Posterior vena cava (tissue), 2 donors: ENCODE results near the gene ATXN7L3B. TPM values are rescaled to one million over a fixed set of nuclear protein-coding genes. Genes with fewer than 3 reads are reported as not detected.
A peak's percentile ranks its signal among the peaks of the same experiment; 100 is the strongest.
"Not testable (repeated sequence)": the region's sequence is repeated elsewhere in the genome, so short reads cannot be mapped to it uniquely, and the experiment has no call there.

Source experiments
- DNase-seq: peaks from one replicate; pipeline ENCODE4 v3.0.0-alpha.2; 2020; ENCODE audit warnings: low spot score
- intact Hi-C, 2 donors: fragments of 100-400 bp; cut with DNase I; formaldehyde crosslinking; loops; one replicate each; pipeline versions ENCODE4 v1.14.1 to v1.14.2; 2022 to 2023
- long read RNA-seq, 2 donors: library from polyadenylated mRNA; unstranded; transcript quantifications; one replicate each; pipeline ENCODE4 v2.0.0, GENCODE V29; 2020 to 2021
- total RNA-seq, 2 donors: library from RNA; stranded (reverse); fragmentation: NEBNext Ultra II Directional; extraction: Animal tissue kit (Norgen Biotek cat#: 25700); gene quantifications; one replicate each; pipeline ENCODE4 v1.2.1, GENCODE V29; 2021
- donor health status: DM: yes; HTN: yes; CAD: no.
- donor health status: DM: yes; HTN: yes; CAD: no.

Gene ATXN7L3B
- 10 to 100 TPM; 15.6 to 18.1 TPM for total RNA-seq
- long read RNA-seq, donor 1, full-length matches to known transcripts = 15 of 15 reads
- long read RNA-seq, donor 1, partial matches to known transcripts = 0 of 15 reads
- long read RNA-seq, donor 1, other reads (novel, unspliced or antisense) = 0 of 15 reads
- long read RNA-seq, donor 2, full-length matches to known transcripts = 18 of 18 reads
- long read RNA-seq, donor 2, partial matches to known transcripts = 0 of 18 reads
- long read RNA-seq, donor 2, other reads (novel, unspliced or antisense) = 0 of 18 reads

DNA sequence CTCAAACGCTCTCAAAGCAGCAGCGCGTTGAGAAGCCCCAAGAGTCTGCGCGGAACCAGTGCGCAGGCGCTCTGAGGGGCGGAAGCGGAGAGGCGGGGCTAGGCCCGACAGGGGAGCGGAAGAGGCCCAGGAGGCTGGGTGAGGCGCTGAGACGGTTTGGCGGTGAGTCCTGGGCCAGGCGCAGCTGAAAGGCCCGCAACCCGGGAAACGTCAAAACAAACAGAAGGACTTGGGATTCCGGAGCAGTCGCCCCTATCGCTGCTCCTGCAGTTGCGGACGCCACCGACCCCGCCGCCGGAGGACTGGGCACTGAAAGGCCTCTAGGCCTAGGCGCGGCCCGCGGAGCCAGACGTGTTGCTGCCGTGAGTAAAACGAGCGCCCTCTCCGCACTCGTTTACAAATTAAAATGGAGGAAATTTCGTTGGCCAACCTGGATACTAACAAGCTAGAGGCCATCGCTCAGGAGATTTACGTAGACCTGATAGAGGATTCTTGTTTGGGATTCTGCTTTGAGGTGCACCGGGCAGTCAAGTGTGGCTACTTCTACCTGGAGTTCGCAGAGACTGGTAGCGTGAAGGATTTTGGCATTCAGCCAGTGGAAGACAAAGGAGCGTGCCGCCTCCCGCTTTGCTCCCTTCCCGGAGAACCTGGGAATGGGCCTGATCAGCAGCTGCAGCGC is at the start of gene ATXN7L3B:
Gene ATXN7L3B (plus strand): TSS at position 129 of the 679 bp plus-strand sequence. CDS start 278 bp downstream, at position 407.
- intact Hi-C loops = no loop called here
- peak; percentile 98 for DNase-seq

GRCh38 chr12:74488134-74488533 is 49.5 kb upstream of the ATXN7L3B start:
- no peak for DNase-seq
- intact Hi-C loops = no loop called here

DNA sequence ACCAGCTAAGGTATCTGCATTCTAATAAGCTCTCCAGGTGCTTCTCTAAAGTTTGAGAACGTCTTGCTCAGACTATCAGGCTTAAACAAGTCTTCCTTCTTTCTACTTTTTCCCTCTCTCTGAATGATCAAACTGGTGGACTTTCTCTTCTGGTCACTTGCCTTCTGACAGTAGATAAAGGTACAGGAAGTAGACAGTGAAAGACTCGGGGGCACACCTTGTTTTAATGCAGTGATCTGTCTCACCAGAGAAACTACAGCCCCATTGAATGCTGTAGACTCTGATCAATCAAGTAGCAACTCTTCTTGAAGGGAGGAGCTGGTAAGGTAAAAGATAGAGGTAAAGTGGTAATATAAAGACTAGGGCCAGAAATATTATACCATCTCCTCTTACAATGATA is 48.1 kb upstream of the ATXN7L3B start:
- DNase-seq = no peak
- intact Hi-C loops = no loop called here

GRCh38 chr12:74490390-74491064 is 47.1 kb upstream of the ATXN7L3B start:
- DNase-seq = no peak

GRCh38 chr12:74491374-74491773 is 46.3 kb upstream of the ATXN7L3B start:
- intact Hi-C loops = no loop called here
- no peak for DNase-seq

More at GRCh38 chr12:74490390-74491064, 47.1 kb upstream of the ATXN7L3B start:
- intact Hi-C loops = no loop called here

- intact Hi-C loops = no loop called here
- no peak for DNase-seq
These were observed 38.4 kb upstream of the ATXN7L3B start for GRCh38 chr12:74499192-74499591.

DNA sequence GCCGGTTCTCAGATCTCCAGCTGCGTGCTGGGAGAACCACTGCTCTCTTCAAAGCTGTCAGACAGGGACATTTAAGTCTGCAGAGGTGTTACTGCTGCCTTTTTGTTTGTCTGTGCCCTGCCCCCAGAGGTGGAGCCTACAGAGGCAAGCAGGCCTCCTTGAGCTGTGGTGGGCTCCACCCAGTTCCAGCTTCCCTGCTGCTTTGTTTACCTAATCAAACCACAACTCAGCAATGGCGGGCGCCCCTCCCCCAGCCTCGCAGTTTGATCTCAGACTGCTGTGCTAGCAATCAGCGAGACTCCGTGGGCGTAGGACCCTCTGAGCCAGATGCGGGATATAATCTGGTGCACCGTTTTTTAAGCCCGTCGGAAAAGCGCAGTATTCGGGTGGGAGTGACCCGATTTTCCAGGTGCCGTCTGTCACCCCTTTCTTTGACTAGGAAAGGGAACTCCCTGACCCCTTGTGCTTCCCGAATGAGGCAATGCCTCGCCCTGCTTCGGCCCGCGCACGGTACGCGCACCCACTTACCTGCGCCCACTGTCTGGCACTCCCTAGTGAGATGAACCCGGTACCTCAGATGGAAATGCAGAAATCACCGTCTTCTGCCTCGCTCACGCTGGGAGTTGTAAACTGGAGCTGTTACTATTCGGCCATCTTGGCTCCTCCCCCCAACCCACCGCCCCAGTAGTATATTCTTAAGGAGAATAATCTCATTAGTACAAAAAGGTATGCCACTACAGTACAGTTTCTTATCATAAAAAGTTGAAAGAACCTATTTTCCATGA is 28.6 kb upstream of the ATXN7L3B start:
- intact Hi-C loops, DNase-seq: not testable (repeated sequence)

DNA sequence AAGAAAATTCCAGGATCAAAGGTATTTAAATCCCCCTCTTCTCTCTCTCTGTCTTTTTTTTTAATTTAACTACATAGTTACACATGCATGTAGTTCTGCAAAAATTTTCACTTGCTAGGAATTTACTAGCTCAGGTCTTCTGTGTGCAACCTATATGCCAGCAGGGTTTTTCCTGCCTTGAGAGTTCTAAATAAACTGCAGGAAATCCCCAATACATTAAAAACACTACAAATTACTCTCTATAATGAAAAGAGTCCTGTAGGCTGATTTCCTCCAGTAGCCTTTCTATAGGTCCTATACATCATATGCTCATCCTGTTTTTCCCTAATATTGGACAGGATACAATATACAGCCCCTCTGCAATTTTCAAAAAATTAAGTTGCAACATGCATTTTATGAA is 27.7 kb upstream of the ATXN7L3B start:
- no peak for DNase-seq
- intact Hi-C loops = no loop called here

DNA sequence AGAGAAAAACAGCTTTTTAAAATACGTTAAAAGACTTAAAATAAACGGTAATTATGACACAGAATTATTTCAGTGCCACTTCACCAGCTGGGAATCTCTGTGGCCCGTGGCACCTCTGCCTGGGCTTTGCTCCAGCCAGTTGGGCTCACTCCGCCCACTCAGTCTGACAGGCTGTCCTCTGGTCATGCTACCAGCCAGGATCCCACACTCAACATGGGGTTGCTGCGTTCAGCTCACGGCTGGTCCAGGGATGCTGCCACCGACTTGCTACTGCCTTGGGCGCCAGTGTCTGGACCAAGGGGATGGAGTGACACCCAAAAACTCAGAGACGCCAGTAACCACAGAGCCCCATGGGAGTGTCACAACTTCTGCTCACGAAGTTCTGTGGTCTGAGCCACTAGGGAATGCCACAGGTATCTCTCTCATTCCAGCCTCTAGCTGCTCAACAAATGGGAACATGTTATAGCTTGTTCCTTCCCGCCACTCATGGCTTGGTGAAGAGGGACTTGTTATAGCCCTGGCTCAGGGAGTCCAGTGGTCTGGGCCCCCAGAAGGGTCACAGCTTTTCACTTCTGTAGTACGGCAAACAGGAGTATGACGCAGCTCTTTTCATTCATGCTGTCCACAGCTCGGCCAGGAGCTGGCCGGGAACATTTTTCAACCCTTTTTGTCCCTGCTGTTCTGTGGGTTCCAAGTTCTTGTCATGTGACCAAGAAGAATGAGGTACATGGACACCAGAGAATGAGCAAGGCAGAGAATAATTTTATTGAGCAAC is 23.4 kb upstream of the ATXN7L3B start:
- DNase-seq = peak; percentile 53
- intact Hi-C loops = no loop called here

DNA sequence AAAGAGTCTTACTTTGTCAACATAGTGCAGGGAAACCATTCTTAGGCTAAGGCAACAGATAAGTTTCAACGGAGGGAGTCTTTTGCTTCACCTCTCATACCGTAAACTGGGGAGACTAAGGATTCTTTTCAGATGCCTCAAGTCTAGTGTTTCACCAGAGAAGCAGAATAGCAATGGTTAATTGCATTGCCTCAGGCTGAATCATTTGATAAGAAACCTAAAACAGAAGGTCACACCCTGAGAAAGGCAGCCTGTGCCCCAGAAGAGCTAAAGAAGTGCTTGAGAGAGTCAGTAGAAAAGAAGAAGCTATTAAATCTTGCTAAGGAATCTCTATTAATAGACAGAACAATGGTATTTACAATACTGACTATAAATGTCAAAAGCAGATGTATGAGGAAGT is 21.8 kb upstream of the ATXN7L3B start:
- intact Hi-C loops = no loop called here
- no peak for DNase-seq

DNA sequence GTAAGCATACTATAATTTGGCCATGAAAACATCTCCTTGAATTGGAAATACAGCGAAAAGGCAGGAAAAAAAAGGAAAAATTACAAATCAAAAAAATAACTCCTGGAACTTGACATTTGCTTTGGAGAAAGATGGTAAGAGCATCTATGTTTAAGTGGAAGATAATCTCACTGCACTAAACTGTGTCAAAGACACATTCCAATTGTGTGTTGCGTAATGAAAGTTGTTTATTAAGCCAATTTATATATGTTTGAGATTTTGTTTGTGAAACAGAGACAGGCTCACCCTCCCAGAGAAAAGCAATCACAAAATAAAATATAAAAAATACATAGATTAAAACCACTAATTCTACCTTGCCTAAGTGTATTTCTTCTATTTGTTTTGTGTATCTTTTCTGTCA is 11.1 kb upstream of the ATXN7L3B start:
- intact Hi-C loops = no loop called here
- DNase-seq = no peak

- no peak for DNase-seq
- intact Hi-C loops = no loop called here
These were observed 10.1 kb upstream of the ATXN7L3B start for GRCh38 chr12:74527491-74527890.

DNA sequence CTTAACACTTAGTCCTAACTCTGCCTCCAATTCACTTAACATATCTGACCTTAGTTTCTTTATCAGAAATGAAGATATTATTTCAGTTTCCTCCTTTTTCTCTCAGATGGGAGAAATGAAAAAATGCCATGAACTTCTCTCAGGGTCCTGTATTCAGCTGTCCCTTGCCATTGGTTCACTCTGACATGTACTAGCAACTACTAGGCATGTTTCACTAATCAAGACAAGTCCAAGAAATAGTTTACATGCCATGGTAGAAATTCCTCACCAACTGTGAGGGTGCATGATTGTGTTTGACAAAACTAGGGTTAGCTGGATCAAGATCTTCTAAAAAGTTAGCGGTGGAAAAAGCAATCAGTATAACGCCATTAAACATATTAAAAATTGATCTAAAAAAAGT is 7.0 kb upstream of the ATXN7L3B start:
- no peak for DNase-seq
- intact Hi-C loops = no loop called here

- no peak for DNase-seq
- intact Hi-C loops = no loop called here
These were observed 2.1 kb upstream of the ATXN7L3B start for GRCh38 chr12:74535536-74535935.

- no peak for DNase-seq
- intact Hi-C loops = no loop called here
These were observed 419 bp upstream of the ATXN7L3B start for GRCh38 chr12:74537126-74537706.

- DNase-seq = no peak
- intact Hi-C loops = no loop called here
These were observed 1.0 kb downstream of the ATXN7L3B start for GRCh38 chr12:74538491-74539258.

DNA sequence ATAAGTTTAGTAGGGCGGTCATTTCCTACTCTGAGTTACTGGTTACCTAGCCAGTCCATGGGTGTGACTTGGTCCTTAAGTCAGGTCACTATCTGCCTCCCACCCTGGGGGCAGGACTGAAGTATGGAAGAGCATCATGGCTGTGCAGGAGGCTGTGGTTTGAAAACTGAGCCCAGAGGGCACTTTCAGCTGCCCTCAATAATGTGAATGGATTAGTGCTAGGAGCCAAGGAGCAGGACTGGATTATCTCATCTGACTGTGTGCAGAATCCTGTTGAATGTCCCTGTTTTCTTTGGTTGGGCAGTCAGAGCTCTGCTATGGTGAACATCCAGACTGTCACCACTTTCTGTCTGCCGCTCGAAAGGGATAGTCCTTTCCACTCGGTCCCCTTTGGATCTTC is 1.6 kb downstream of the ATXN7L3B start:
- no peak for DNase-seq
- intact Hi-C loops = no loop called here
